Caco-2 (cell line): ENCODE measurements around the gene MXD1. TPM values are rescaled to one million over a fixed set of nuclear protein-coding genes. Genes with fewer than 3 reads are reported as not detected.

Experiments used
- BruUV-seq: library from RNA; stranded (reverse); fragments of 400-500 nt; replicated peaks from 2 replicates; lab custom pipeline; 2021; lab: Mats Ljungman, UMichigan
- CTCF ChIA-PET: fragments of 300-600 bp; sonication (Branson Sonifier 250); formaldehyde crosslinking; loops from one replicate; lab custom pipeline; 2022; ENCODE audit warnings: antibody characterized with exemption; lab: Charles Lee
- POLR2A ChIA-PET: fragments of 300-600 bp; sonication (Branson Sonifier 250); formaldehyde crosslinking; loops from one replicate; lab custom pipeline; 2022; ENCODE audit warnings: antibody characterized with exemption; lab: Charles Lee
- DNase-seq, 2 experiments: peaks; one replicate each; pipeline versions ENCODE4 v3.0.0 to v3.0.0-alpha.2; 2020 to 2022
- H3K27me3 ChIP-seq: replicated peaks from 2 replicates; pipeline ENCODE4 v1.6.0; 2011; ENCODE audit warnings: low read length; ENCODE audit not compliant: control insufficient read depth, insufficient read depth
- H3K36me3 ChIP-seq: 2 replicates; pipeline ENCODE4 v1.5.1; 2011; ENCODE audit warnings: low read length; ENCODE audit not compliant: control insufficient read depth, insufficient read depth
- H3K4me1 ChIP-seq: fragments of 250-450 bp; sonication (Bioruptor Pico); 2 replicates; pipeline ENCODE4 v1.5.1; 2020; ENCODE audit warnings: mild to moderate bottlenecking
- H3K4me3 ChIP-seq: 2 replicates; pipeline ENCODE4 v1.5.1; 2011; ENCODE audit warnings: low read depth, mild to moderate bottlenecking, control low read depth, low read length
- H3K9me3 ChIP-seq: fragments of 250-450 bp; sonication (Bioruptor Pico); 2 replicates; pipeline ENCODE4 v1.5.1; 2020; ENCODE audit warnings: mild to moderate bottlenecking, moderate library complexity
- H3K27ac Mint-ChIP-seq: one replicate; pipeline ENCODE4 v1.8.0; 2022; ENCODE audit warnings: mixed read lengths; ENCODE audit not compliant: unreplicated experiment
- H3K27me3 Mint-ChIP-seq: one replicate; pipeline ENCODE4 v1.8.0; 2022; ENCODE audit warnings: mixed read lengths; ENCODE audit not compliant: insufficient read depth, unreplicated experiment
- H3K36me3 Mint-ChIP-seq: one replicate; pipeline ENCODE4 v1.8.0; 2022; ENCODE audit warnings: mild to moderate bottlenecking, mixed read lengths; ENCODE audit not compliant: insufficient read depth, unreplicated experiment
- H3K4me1 Mint-ChIP-seq: one replicate; pipeline ENCODE4 v1.8.0; 2022; ENCODE audit warnings: low read depth, mixed read lengths; ENCODE audit not compliant: unreplicated experiment
- H3K4me3 Mint-ChIP-seq: one replicate; pipeline ENCODE4 v1.8.0; 2022; ENCODE audit warnings: mild to moderate bottlenecking, moderate library complexity, mixed read lengths; ENCODE audit not compliant: unreplicated experiment
- H3K9me3 Mint-ChIP-seq: one replicate; pipeline ENCODE4 v1.8.0; 2022; ENCODE audit warnings: mixed read lengths; ENCODE audit not compliant: unreplicated experiment
- intact Hi-C: fragments of 100-400 bp; cut with micrococcal nuclease; formaldehyde crosslinking; loops from one replicate; pipeline ENCODE4 v1.10.0; 2022; ENCODE audit not compliant: unreplicated experiment
- total RNA-seq: library from RNA; stranded (reverse); gene quantifications from 2 replicates; pipeline ENCODE4 v1.2.3, GENCODE V29; 2022
- TF ChIP-seq, protein P1 (sequence below), 2 experiments: fragments of 200-600 bp in 1 of 2; IDR thresholded peaks; 1 replicate in 1 of 2; 2 replicates in 1 of 2; pipeline versions ENCODE4 v1.5.1 to v1.8.0; 2011 to 2022; ENCODE audit warnings: antibody characterized with exemption in 1 of 2, control low read depth in 1 of 2, inconsistent platforms in 1 of 2, low read depth in 1 of 2, low read length in 1 of 2, mild to moderate bottlenecking in 1 of 2, moderate library complexity in 1 of 2; ENCODE audit not compliant: insufficient read depth in 1 of 2, severe bottlenecking in 1 of 2, unreplicated experiment in 1 of 2

MXD1 gene
- total RNA-seq, 1 experiment from 2014 or later, result 9.5 TPM

DNA sequence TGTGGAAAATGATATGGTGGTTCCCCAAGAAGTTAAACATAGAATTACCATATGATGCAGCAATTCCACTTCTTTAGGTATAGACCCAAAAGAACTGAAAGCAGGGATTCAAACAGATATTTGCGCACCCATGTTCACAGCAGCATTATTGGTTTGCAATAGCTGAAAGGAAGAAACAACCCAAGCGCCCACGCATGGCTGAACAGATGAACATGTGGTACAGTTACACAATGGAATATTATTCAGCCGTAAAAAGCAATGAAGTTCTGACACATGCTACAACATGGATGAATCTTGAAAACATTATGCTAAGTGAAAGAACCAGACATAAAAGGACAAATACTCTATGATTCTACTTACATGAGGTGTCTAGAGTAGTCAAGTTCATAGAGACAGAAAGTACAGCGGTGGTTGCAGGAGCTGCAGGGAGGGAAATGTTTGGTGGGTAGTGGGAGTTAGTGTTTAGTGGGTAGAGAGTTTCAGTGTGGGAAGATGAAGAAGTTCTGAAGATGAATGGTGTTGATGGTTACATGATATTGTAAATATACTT lies 73.3 kb downstream of the MXD1 start:
- no peaks in the 10 kb centered on the region for H3K4me1 ChIP-seq
- no peaks in the 10 kb centered on the region for H3K9me3 ChIP-seq
- Mint-ChIP-seq H3K27me3 (no peaks in the 10 kb centered on the region), H3K4me3 (no peak overlapping the region), H3K27ac (no peak overlapping the region), H3K9me3 (peaks cover 9% of the 10 kb centered on the region), H3K36me3 (peaks cover 4% of the 10 kb centered on the region), H3K4me1 (no peaks in the 10 kb centered on the region)
- H3K4me3 ChIP-seq, result no peak overlapping the region
- ChIA-PET POLR2A (interaction anchor here (0.5 kb wide), 1 partner anchor 12 kb away, joined by 3 read pairs; no protein-coding TSS in a partner anchor), CTCF (no interaction called here)
- no peaks in the 10 kb centered on the region for H3K27me3 ChIP-seq
- no peaks in the 10 kb centered on the region for H3K36me3 ChIP-seq
- TF ChIP-seq, protein P1, sequence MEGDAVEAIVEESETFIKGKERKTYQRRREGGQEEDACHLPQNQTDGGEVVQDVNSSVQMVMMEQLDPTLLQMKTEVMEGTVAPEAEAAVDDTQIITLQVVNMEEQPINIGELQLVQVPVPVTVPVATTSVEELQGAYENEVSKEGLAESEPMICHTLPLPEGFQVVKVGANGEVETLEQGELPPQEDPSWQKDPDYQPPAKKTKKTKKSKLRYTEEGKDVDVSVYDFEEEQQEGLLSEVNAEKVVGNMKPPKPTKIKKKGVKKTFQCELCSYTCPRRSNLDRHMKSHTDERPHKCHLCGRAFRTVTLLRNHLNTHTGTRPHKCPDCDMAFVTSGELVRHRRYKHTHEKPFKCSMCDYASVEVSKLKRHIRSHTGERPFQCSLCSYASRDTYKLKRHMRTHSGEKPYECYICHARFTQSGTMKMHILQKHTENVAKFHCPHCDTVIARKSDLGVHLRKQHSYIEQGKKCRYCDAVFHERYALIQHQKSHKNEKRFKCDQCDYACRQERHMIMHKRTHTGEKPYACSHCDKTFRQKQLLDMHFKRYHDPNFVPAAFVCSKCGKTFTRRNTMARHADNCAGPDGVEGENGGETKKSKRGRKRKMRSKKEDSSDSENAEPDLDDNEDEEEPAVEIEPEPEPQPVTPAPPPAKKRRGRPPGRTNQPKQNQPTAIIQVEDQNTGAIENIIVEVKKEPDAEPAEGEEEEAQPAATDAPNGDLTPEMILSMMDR (IDR thresholded peaks at IDR 0.05; ENCODE audit: insufficient read depth in 1 of 2, low read depth in 1 of 2, low read length in 1 of 2, severe bottlenecking in 1 of 2, unreplicated experiment in 1 of 2), result no peak
- no peak for DNase-seq
- intact Hi-C loops, result no loop called here
- no TSS peak for BruUV-seq

DNA sequence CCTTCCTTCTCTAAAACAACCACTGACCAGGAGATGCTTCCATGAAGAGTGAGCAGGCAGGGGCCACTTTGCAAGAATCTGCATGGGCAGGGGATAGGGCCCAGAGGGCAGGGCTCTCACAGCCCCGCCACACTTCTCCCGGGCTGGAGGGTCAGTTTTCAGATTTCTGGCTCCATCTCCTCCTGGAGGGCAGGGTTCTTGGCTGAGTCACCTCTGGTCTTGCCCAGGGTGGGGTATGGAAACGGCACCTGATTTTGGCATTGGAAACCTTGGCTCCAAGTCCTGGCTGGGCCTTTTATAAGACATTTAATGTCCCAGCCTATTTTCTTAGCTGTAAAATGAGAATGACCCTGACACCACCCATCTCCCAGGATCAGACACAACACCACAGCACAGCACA lies 74.1 kb downstream of the MXD1 start:
- TF ChIP-seq, protein P1 (IDR thresholded peaks at IDR 0.05; ENCODE audit: insufficient read depth in 1 of 2, low read depth in 1 of 2, low read length in 1 of 2, severe bottlenecking in 1 of 2, unreplicated experiment in 1 of 2), result no peak
- BruUV-seq, result no TSS peak
- Histone ChIP-seq H3K9me3 (no peaks in the 10 kb centered on the region), H3K4me3 (no peak overlapping the region), H3K4me1 (no peaks in the 10 kb centered on the region), H3K27me3 (no peaks in the 10 kb centered on the region), H3K36me3 (no peaks in the 10 kb centered on the region)
- H3K36me3 Mint-ChIP-seq, result peaks cover 4% of the 10 kb centered on the region
- H3K4me1 Mint-ChIP-seq, result no peaks in the 10 kb centered on the region
- ChIA-PET POLR2A (no interaction called here), CTCF (no interaction called here)
- no peak overlapping the region for H3K4me3 Mint-ChIP-seq
- DNase-seq, result no peak
- no peak overlapping the region for H3K27ac Mint-ChIP-seq
- H3K9me3 Mint-ChIP-seq, result peaks cover 9% of the 10 kb centered on the region
- H3K27me3 Mint-ChIP-seq, result no peaks in the 10 kb centered on the region
- intact Hi-C loops, result no loop called here

DNA sequence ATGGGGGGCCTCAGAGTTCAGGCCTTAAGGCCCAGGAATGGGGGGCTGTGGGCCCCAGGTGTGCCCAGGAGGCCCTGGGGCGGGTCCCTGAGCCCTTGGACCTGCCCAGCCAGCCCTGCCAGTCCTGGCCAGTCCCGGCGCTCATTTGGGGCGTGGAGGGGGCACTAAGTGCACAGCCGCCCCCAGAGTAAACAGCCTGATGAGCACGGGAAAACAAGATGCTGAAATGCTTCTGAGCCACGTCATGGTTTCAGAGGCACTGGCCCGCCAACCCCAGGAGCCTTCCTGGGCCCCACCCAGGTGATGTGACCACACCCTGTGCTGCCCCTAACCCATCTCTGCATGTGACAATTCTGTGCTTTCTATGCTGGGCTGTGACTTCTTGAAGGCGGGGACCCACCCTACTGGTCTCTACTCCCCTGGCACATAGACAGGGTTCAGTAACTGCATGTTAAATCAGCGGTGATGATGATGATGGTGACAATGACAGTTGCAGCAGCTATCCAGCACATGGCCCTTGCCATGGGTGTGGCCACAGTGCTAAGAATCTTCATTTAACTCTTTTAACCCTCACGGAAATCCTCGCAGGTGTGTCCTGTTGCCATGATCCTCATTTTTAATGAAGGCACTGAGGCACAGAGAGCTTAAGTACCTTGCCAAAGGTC lies 74.7 kb downstream of the MXD1 start:
- TF ChIP-seq, protein P1 (IDR thresholded peaks at IDR 0.05; ENCODE audit: insufficient read depth in 1 of 2, low read depth in 1 of 2, low read length in 1 of 2, severe bottlenecking in 1 of 2, unreplicated experiment in 1 of 2), result no peak
- no peaks in the 10 kb centered on the region for H3K36me3 ChIP-seq
- POLR2A ChIA-PET, result no interaction called here

More for the DNA sequence above, 74.7 kb downstream of the MXD1 start:
- peaks cover 4% of the 10 kb centered on the region for H3K36me3 Mint-ChIP-seq
- no peak overlapping the region for H3K4me3 Mint-ChIP-seq
- H3K27me3 Mint-ChIP-seq, result no peaks in the 10 kb centered on the region
- intact Hi-C loops, result no loop called here
- Histone ChIP-seq H3K4me1 (no peaks in the 10 kb centered on the region), H3K9me3 (no peaks in the 10 kb centered on the region), H3K27me3 (no peaks in the 10 kb centered on the region), H3K4me3 (no peak overlapping the region)
- no TSS peak for BruUV-seq
- no peaks in the 10 kb centered on the region for H3K4me1 Mint-ChIP-seq
- DNase-seq, result no peak
- no peak overlapping the region for H3K27ac Mint-ChIP-seq
- CTCF ChIA-PET, result no interaction called here
- peaks cover 9% of the 10 kb centered on the region for H3K9me3 Mint-ChIP-seq

Other genes starting within 250 kb of the MXD1 start
- 90.8 and 92.0 TPM in 2 replicates for gene ANXA4, start 173.0 kb upstream of the MXD1 start, total RNA-seq
- 13.8 and 17.5 TPM in 2 replicates for gene GMCL1, start 85.4 kb upstream of the MXD1 start, total RNA-seq
- gene SNRNP27, start 21.2 kb upstream of the MXD1 start, total RNA-seq, result 49.3 and 49.7 TPM in 2 replicates
- 0.32 and 0.66 TPM in 2 replicates for gene ASPRV1, start 46.5 kb downstream of the MXD1 start, total RNA-seq
- gene PCBP1, start 172.4 kb downstream of the MXD1 start, total RNA-seq, result 308 and 319 TPM in 2 replicates